SJCRH30 (cell line): Measurements from ENCODE around the gene HOXA11. TPM values are rescaled to one million over a fixed set of nuclear protein-coding genes. Genes with fewer than 3 reads are reported as not detected.

ENCODE experiments used
- DNase-seq, 2 experiments: peaks; one replicate each; pipeline ENCODE4 v3.0.0-alpha.2; 2015 to 2020
- H3K27ac ChIP-seq: fragments of 250-450 bp; sonication (Bioruptor Pico); 2 replicates; pipeline ENCODE4 v1.5.1; 2020; ENCODE audit warnings: mild to moderate bottlenecking, moderate library complexity
- H3K27me3 ChIP-seq: fragments of 250-450 bp; sonication (Bioruptor Pico); 2 replicates; pipeline ENCODE4 v1.5.1; 2020; ENCODE audit warnings: mild to moderate bottlenecking, moderate library complexity
- H3K36me3 ChIP-seq: fragments of 250-450 bp; sonication (Bioruptor Pico); 2 replicates; pipeline ENCODE4 v1.5.1; 2020; ENCODE audit warnings: mild to moderate bottlenecking, moderate library complexity
- H3K4me1 ChIP-seq: fragments of 250-450 bp; sonication (Bioruptor Pico); 2 replicates; pipeline ENCODE4 v1.5.1; 2020; ENCODE audit warnings: mild to moderate bottlenecking, moderate library complexity
- H3K4me3 ChIP-seq: fragments of 250-450 bp; sonication (Bioruptor Pico); 2 replicates; pipeline ENCODE4 v1.5.1; 2020; ENCODE audit warnings: mild to moderate bottlenecking, moderate library complexity
- H3K9me3 ChIP-seq: fragments of 250-450 bp; sonication (Bioruptor Pico); replicated peaks from 2 replicates; pipeline ENCODE4 v1.5.1; 2020; ENCODE audit warnings: mild to moderate bottlenecking, moderate library complexity
- total RNA-seq: library from RNA; depleted of rRNA; stranded (reverse); fragments of >200 nt; shearing (Covaris generic); gene quantifications from 2 replicates; pipeline ENCODE4 v1.2.3, GENCODE V29; 2014

The HOXA11 gene
- total RNA-seq, 1 experiment from 2014 or later = 5.8 TPM

- H3K27ac ChIP-seq = peak overlapping the region; percentile 83
Measured at GRCh38 chr7:27141923-27142579, 43.0 kb downstream of the HOXA11 start.

GRCh38 chr7:27141137-27141922 is 43.7 kb downstream of the HOXA11 start:
- no peaks in the 10 kb centered on the region for H3K9me3 ChIP-seq
- DNase-seq = no peak
- H3K4me1 ChIP-seq = peaks cover 6% of the 10 kb centered on the region
- H3K36me3 ChIP-seq = no peaks in the 10 kb centered on the region
- H3K27ac ChIP-seq = peak overlapping the region; percentile 83
- H3K4me3 ChIP-seq = peak overlapping the region; percentile 73
- no peaks in the 10 kb centered on the region for H3K27me3 ChIP-seq

More at GRCh38 chr7:27141923-27142579, 43.0 kb downstream of the HOXA11 start:
- Histone ChIP-seq H3K4me1 (peaks cover 6% of the 10 kb centered on the region), H3K4me3 (peak overlapping the region; percentile 73), H3K27me3 (no peaks in the 10 kb centered on the region), H3K36me3 (no peaks in the 10 kb centered on the region), H3K9me3 (no peaks in the 10 kb centered on the region)
- peak; percentile 78 to 87 for DNase-seq

- no peak for DNase-seq
- Histone ChIP-seq H3K27me3 (no peaks in the 10 kb centered on the region), H3K36me3 (no peaks in the 10 kb centered on the region), H3K9me3 (no peaks in the 10 kb centered on the region), H3K4me1 (peaks cover 15% of the 10 kb centered on the region), H3K4me3 (no peak overlapping the region), H3K27ac (no peak overlapping the region)
Measured at GRCh38 chr7:27140126-27140857, 44.7 kb downstream of the HOXA11 start.

- no peak overlapping the region for H3K4me3 ChIP-seq
- no peaks in the 10 kb centered on the region for H3K27me3 ChIP-seq
- H3K36me3 ChIP-seq = no peaks in the 10 kb centered on the region
- no peak overlapping the region for H3K27ac ChIP-seq
- DNase-seq = no peak
- H3K9me3 ChIP-seq = no peaks in the 10 kb centered on the region
- peaks cover 17% of the 10 kb centered on the region for H3K4me1 ChIP-seq
Measured at GRCh38 chr7:27139334-27140125, 45.5 kb downstream of the HOXA11 start.

- Histone ChIP-seq H3K27me3 (no peaks in the 10 kb centered on the region), H3K4me3 (no peak overlapping the region), H3K4me1 (peaks cover 17% of the 10 kb centered on the region), H3K36me3 (no peaks in the 10 kb centered on the region), H3K9me3 (no peaks in the 10 kb centered on the region), H3K27ac (no peak overlapping the region)
- no peak for DNase-seq
Measured at GRCh38 chr7:27138985-27139333, 46.1 kb downstream of the HOXA11 start.

- Histone ChIP-seq H3K9me3 (no peaks in the 10 kb centered on the region), H3K27ac (no peak overlapping the region), H3K27me3 (no peaks in the 10 kb centered on the region), H3K36me3 (no peaks in the 10 kb centered on the region), H3K4me3 (no peak overlapping the region), H3K4me1 (peaks cover 17% of the 10 kb centered on the region)
- no peak for DNase-seq
Measured at GRCh38 chr7:27138472-27138871, 46.6 kb downstream of the HOXA11 start.

- Histone ChIP-seq H3K4me1 (peaks cover 19% of the 10 kb centered on the region), H3K27ac (peak overlapping the region; percentile 81), H3K9me3 (no peaks in the 10 kb centered on the region), H3K27me3 (no peaks in the 10 kb centered on the region), H3K4me3 (peak overlapping the region; percentile 52), H3K36me3 (no peaks in the 10 kb centered on the region)
- DNase-seq = no peak
Measured at GRCh38 chr7:27137640-27138315, 47.3 kb downstream of the HOXA11 start.

GRCh38 chr7:27134392-27134791 is 50.6 kb downstream of the HOXA11 start:
- no peaks in the 10 kb centered on the region for H3K27me3 ChIP-seq
- no peak overlapping the region for H3K4me3 ChIP-seq
- no peaks in the 10 kb centered on the region for H3K9me3 ChIP-seq
- peak in 1 of 2 experiments; percentile 53 for DNase-seq
- H3K27ac ChIP-seq = no peak overlapping the region
- H3K4me1 ChIP-seq = peaks cover 19% of the 10 kb centered on the region
- no peaks in the 10 kb centered on the region for H3K36me3 ChIP-seq

GRCh38 chr7:27133409-27134231 is 51.4 kb downstream of the HOXA11 start:
- Histone ChIP-seq H3K4me1 (peaks cover 22% of the 10 kb centered on the region), H3K36me3 (no peaks in the 10 kb centered on the region), H3K27me3 (no peaks in the 10 kb centered on the region), H3K27ac (no peak overlapping the region), H3K4me3 (peak overlapping the region; percentile 13; the same call in 1 of the 2 replicates), H3K9me3 (no peaks in the 10 kb centered on the region)
- peak in 1 of 2 experiments; percentile 50 for DNase-seq

- Histone ChIP-seq H3K36me3 (no peaks in the 10 kb centered on the region), H3K4me3 (no peak overlapping the region), H3K27me3 (no peaks in the 10 kb centered on the region), H3K4me1 (peaks cover 28% of the 10 kb centered on the region), H3K9me3 (no peaks in the 10 kb centered on the region), H3K27ac (no peak overlapping the region)
- DNase-seq = no peak
Measured at GRCh38 chr7:27132978-27133377, 52.1 kb downstream of the HOXA11 start.

- no peak for DNase-seq
- Histone ChIP-seq H3K4me1 (peaks cover 30% of the 10 kb centered on the region), H3K36me3 (no peaks in the 10 kb centered on the region), H3K27me3 (no peaks in the 10 kb centered on the region), H3K27ac (no peak overlapping the region), H3K4me3 (no peak overlapping the region), H3K9me3 (no peaks in the 10 kb centered on the region)
Measured at GRCh38 chr7:27132214-27132613, 52.8 kb downstream of the HOXA11 start.

- H3K4me1 ChIP-seq = peaks cover 30% of the 10 kb centered on the region
- H3K27me3 ChIP-seq = no peaks in the 10 kb centered on the region
Measured at GRCh38 chr7:27131390-27131819, 53.6 kb downstream of the HOXA11 start.

More at GRCh38 chr7:27131390-27131819, 53.6 kb downstream of the HOXA11 start:
- Histone ChIP-seq H3K36me3 (no peaks in the 10 kb centered on the region), H3K9me3 (no peaks in the 10 kb centered on the region), H3K27ac (peak overlapping the region; percentile 73), H3K4me3 (peak overlapping the region; percentile 71)
- no peak for DNase-seq
